ENCODE data around the gene ASB6.

Gene ASB6

DNA sequence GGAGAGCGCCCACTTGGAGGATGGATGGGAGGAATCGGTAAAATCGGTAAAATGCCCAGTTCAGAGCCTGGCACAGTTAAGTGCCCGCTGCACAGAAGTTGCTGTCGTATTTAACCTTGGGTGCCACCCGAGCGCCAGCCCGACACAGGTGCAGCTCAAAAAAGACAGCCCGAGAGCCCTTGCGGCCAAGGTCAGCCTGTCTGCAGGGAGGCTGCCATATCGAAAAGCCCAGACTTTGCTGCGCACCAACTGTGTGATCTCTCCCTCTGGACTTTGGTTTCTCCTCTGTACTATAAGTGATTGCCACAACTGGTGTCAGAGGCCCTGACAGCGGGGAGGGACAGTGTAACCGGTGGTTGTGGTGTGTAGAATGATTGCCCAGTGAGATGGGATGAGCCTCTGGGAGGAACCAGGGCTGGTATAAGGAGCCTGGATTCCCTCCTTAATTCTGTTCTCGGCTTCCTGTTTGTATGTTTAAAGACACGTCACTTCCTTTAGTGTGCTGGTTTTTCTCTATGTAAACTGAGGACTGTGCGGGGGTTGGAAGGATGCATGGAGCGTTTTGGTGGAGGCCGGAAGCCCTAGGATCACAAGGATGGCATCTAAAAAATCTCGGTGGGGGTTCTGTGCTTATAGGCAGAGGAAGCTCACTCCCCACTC lies 15.2 kb downstream of the ASB6 start:
- no peak for DNase-seq (ENCODE audit: low read depth in 2 of 2)

DNA sequence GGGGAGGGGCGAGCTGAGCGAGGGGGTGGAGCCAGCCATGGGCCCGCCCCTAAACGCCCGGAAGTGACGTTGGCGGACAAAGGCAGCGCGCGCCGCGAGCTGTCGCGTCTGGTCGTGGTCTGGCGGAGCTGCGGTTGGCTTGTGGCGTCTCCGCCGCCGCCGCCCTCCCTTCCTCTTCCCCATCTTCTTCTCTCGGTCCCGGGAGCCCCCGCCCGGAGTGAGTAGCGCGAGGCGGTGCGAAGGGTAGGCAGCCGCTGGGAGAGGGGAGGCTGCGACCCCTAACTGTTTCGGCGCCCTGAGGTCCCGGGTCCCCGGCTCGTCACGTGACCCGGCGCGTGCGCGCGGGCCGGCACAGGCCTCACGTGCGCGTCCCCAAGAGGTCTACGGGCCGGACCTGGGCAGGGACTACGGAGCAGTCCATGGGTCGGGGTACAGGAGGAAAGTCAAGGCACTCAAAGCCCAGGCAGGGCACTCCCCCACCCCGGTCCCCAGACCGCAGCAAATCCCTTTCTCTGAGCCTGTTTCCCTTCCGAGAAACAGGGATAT lies 15.8 kb downstream of the ASB6 start, which contains the start of gene NTMT1:
Gene NTMT1 (plus strand): TSS at position 85 of the 546 bp plus-strand sequence. CDS start 6,541 bp downstream, outside the sequence.
- peak; percentile 77 to 91 for DNase-seq (ENCODE audit: low read depth in 2 of 2)

GRCh38 chr9:129624947-129625346 lies 17.0 kb downstream of the ASB6 start:
- DNase-seq (ENCODE audit: low read depth in 2 of 2) = no peak

- peak in 1 of 2 donors; percentile 59 for DNase-seq (ENCODE audit: low read depth in 2 of 2)
These were observed 17.7 kb downstream of the ASB6 start for GRCh38 chr9:129624168-129624759.

- DNase-seq (ENCODE audit: low read depth in 2 of 2) = no peak
These were observed 18.6 kb downstream of the ASB6 start for GRCh38 chr9:129623331-129623730.

GRCh38 chr9:129620669-129621295 lies 21.2 kb downstream of the ASB6 start, which contains the start of gene C9orf50:
Gene C9orf50 (minus strand): TSS chr9:129621101. CDS start chr9:129620574, 527 bp downstream.
- DNase-seq (ENCODE audit: low read depth in 2 of 2) = no peak

GRCh38 chr9:129619787-129620668 lies 21.9 kb downstream of the ASB6 start:
- no peak for DNase-seq (ENCODE audit: low read depth in 2 of 2)

DNA sequence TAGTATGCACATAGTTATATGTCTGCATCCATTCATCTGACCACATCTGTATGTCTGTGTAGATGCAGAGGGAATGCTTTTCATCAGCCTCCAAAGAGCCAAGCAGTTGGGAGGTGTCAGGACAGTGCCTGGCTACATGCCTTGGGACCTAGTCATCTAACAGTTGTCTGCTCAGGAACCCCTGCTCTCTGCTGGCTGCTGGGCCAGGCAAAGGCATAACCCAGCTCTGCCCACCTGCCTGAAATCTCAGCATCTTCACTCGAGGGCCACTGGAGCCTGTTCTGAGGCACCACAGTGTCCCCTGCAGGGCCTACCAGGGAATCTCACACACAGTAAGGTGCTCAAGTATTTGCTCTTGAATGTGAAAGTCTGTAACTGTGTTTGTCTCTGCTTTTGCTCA lies 24.8 kb downstream of the ASB6 start:
- DNase-seq (ENCODE audit: low read depth in 2 of 2) = no peak

GRCh38 chr9:129615407-129616285 lies 26.3 kb downstream of the ASB6 start:
- no peak for DNase-seq (ENCODE audit: low read depth in 2 of 2)

GRCh38 chr9:129614932-129615331 lies 27.0 kb downstream of the ASB6 start:
- DNase-seq (ENCODE audit: low read depth in 2 of 2) = no peak

- no peak for DNase-seq (ENCODE audit: low read depth in 2 of 2)
These were observed 28.3 kb downstream of the ASB6 start for GRCh38 chr9:129613520-129614175.

DNA sequence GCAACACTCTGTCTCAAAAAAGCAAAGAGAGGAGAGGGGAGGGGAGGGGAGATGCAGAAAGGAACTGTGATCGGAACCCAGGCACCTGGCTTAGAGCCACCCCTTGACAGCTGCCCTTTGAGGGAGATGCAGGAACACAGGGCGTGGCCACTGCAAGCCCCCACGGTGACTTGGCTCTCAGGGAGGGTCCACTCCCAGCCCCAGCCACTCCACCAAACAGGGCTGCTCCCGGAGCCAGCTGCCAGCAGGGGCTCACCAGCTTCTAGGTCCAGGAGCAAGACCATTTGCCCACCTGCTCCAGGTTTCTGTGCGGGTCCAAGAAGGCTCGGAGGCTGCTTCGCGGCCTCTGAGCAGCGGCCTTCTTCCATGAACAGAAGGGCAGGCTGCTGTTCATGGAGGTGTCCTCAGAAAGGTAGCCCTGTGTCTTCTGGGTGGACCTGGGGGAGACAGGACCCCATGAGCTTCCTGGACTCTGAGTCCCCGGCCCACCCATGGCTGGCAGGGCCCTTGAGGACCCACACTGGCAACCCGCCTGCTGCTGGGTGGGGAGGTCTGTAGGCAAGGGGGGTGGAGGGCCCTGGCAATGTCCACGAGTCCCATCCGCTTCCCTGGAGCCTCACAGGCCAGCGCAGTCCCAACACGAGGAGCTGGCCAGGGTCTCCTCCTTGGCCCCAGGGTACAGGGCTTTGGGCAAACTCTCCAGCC lies 29.0 kb downstream of the ASB6 start:
- no peak for DNase-seq (ENCODE audit: low read depth in 2 of 2)

- DNase-seq (ENCODE audit: low read depth in 2 of 2) = no peak
These were observed 29.8 kb downstream of the ASB6 start for GRCh38 chr9:129612123-129612522.

DNA sequence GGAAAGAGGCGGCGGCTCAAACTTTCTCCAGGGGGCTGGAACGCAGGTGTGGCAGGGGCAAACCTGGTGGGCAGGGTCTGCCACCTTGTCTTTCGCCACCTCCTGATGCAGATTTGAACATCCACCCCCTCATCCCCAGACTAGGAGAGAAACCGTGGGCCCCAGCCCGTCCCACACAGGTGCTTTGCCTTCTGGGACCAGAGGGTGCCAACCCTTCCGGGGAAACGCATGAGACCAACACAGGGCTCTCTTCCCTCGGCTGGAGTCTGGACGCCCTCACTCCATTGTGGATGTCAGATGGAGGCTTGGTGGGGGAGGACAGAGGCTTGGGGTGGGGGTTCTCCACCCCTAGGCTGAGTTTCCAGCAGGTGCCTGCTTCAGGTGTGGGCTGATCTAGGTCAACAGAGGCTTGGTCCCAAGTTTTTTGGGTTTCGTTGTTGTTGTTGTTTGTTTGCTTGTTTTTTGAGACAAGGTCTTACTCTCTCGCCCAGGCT lies 30.6 kb downstream of the ASB6 start:
- no peak for DNase-seq (ENCODE audit: low read depth in 2 of 2)

DNA sequence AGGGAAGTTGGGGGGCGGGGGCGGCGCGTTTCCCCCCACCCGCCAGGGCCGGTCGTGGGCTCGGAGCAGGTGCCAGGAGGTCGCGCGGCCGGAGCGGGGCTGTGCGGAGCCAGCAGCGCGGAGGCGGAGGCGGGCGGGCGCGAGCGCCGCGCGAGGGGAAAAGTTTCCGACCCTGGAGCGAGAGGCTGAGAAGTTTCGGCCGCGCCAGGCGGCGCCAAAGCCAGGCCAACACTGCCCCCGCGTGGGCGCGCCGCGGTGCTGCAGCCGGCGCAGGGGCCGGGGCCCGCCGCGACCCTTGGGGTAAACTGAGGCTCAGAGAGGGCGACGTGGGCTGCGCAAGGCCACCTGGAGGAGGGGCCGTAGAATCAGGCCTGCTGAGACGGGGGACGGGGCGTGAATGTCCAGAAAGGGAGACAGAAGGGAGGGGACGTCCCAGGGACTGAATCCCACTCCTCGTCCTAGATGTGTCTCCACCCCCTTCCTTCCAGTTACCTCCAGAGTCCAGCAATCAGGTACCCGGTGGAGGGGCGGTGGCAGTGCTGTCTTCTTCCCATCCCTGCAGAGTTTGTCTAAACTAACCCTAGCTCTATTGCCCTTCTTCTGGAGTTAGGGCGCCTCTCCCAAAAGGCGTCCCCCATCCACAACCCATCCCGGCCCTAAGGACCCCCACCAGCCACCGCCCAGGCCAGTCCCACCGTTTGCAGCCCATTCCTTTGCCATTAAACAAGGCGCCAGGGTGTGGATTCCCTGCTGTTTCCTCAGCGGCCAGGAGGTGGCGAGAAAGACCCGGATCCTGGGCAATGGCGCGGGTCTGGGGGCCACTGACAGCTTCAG lies 31.3 kb downstream of the ASB6 start:
- DNase-seq (ENCODE audit: low read depth in 2 of 2) = peak in 1 of 2 donors; percentile 47

GRCh38 chr9:129610213-129610472 lies 31.8 kb downstream of the ASB6 start:
- DNase-seq (ENCODE audit: low read depth in 2 of 2) = no peak

DNA sequence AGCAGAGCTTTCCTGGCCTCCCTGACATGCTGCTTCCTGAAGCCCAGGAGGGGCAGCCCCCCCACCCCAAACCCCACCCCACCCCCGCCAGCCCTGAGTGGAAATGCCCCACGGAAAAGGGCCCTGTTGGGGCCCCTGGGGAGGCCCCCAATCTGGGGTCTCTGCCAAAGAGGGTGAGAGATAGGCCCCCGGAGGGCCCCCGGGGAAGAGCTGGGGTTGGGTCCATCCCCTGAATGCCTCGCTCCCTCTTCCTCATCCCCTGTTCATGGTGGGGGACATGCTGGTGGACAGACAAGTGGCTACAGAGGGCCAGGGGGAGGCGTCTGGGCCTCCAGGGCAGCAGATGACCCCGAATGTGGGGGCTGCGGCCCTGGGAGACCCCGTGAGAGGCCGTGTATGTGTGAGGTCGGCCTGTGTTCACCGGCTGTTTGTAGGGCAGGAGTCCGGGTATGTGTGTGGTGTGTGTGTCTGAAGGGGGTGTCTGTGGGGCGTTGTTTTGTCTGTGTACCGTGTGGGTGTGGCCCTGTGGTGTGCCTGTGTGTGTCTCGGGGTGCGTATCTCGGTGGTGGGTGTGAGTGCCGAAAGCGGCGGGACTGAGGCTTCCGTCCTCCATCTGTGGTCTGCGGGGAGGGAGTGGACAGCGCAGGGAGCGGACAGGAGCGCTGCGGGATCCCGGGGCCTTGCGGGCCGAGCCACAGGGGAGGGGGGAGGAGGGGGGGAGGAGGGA lies 32.3 kb downstream of the ASB6 start:
- peak in 1 of 2 donors; percentile 48 for DNase-seq (ENCODE audit: low read depth in 2 of 2)
